Neural cell (in vitro differentiated cells): ENCODE measurements around the gene NCBP2L. TPM values are rescaled to one million over a fixed set of nuclear protein-coding genes. Genes with fewer than 3 reads are reported as not detected.

Source experiments
- H2AFZ ChIP-seq: fragments of 200-600, 300-800 bp; sonication (generic), shearing (Covaris generic); 2 replicates; pipeline ENCODE4 v1.6.0; 2014; ENCODE audit warnings: low read depth, mild to moderate bottlenecking, antibody characterized with exemption, low read length, moderate library complexity
- H3F3A ChIP-seq: fragments of 200-600 bp; shearing (Covaris generic); 2 replicates; pipeline ENCODE4 v1.6.1; 2016; ENCODE audit warnings: mild to moderate bottlenecking, moderate library complexity, mixed read lengths, antibody characterized with exemption, low read length; ENCODE audit not compliant: insufficient read depth, poor library complexity, severe bottlenecking
- H3K27ac ChIP-seq: fragments of 200-600, 300-800 bp; sonication (generic), shearing (Covaris generic); 2 replicates; pipeline ENCODE4 v1.5.1; 2014; ENCODE audit warnings: mild to moderate bottlenecking, low read length, moderate library complexity
- H3K27me3 ChIP-seq: fragments of 300-800, 200-600 bp; sonication (generic), shearing (Covaris generic); 2 replicates; pipeline ENCODE4 v1.6.0; 2014; ENCODE audit warnings: mild to moderate bottlenecking, low read depth, low read length, moderate library complexity; ENCODE audit not compliant: insufficient read depth
- H3K36me3 ChIP-seq: fragments of 300-800, 200-600 bp; sonication (generic), shearing (Covaris generic); 2 replicates; pipeline ENCODE4 v1.5.1; 2014; ENCODE audit warnings: mild to moderate bottlenecking, antibody characterized with exemption, low read length, moderate library complexity; ENCODE audit not compliant: insufficient read depth
- H3K4me2 ChIP-seq: fragments of 300-800, 200-600 bp; sonication (generic), shearing (Covaris generic); 2 replicates; pipeline ENCODE4 v1.6.0; 2014; ENCODE audit warnings: mild to moderate bottlenecking, low read length
- H3K4me3 ChIP-seq: fragments of 300-800, 200-600 bp; sonication (generic), shearing (Covaris generic); 2 replicates; pipeline ENCODE4 v1.5.1; 2014; ENCODE audit warnings: mild to moderate bottlenecking, low read length, moderate library complexity
- H3K79me2 ChIP-seq: fragments of 200-600 bp; shearing (Covaris generic); replicated peaks from 2 replicates; pipeline ENCODE4 v1.6.0; 2014; ENCODE audit warnings: mild to moderate bottlenecking, low read length, moderate library complexity; ENCODE audit not compliant: insufficient read depth
- H3K9ac ChIP-seq: fragments of 300-800, 200-600 bp; sonication (generic), shearing (Covaris generic); 2 replicates; pipeline ENCODE4 v1.6.1; 2016; ENCODE audit warnings: mild to moderate bottlenecking, low read length, mixed read lengths
- H3K9me2 ChIP-seq: fragments of 200-600 bp; shearing (Covaris generic); 2 replicates; pipeline ENCODE4 v1.6.1; 2016; ENCODE audit warnings: mild to moderate bottlenecking, low read length, mixed read lengths; ENCODE audit not compliant: insufficient read depth
- H3K9me3 ChIP-seq: fragments of 200-600, 300-800 bp; sonication (generic), shearing (Covaris generic); 2 replicates; pipeline ENCODE4 v1.6.1; 2016; ENCODE audit warnings: mild to moderate bottlenecking, mixed run types, low read length, moderate library complexity, mixed read lengths
- H4K20me1 ChIP-seq: fragments of 200-600 bp; shearing (Covaris generic); 2 replicates; pipeline ENCODE4 v1.6.1; 2016; ENCODE audit warnings: mild to moderate bottlenecking, mixed run types; ENCODE audit not compliant: insufficient read depth
- CTCF ChIP-seq: fragments of 450-650 bp; IDR thresholded peaks from 2 replicates; pipeline ENCODE4 v1.5.1; 2014; ENCODE audit warnings: antibody characterized with exemption, mild to moderate bottlenecking, moderate library complexity; ENCODE audit not compliant: poor library complexity, severe bottlenecking
- EP300 ChIP-seq: fragments of 450-650 bp; conservative IDR thresholded peaks from 2 replicates; pipeline ENCODE4 v1.6.1; 2014; ENCODE audit warnings: antibody characterized with exemption, mild to moderate bottlenecking, moderate library complexity; ENCODE audit not compliant: poor library complexity, severe bottlenecking
- EZH2 ChIP-seq: fragments of 200-600, 300-800 bp; shearing (Covaris generic), sonication (generic); IDR thresholded peaks from 2 replicates; pipeline ENCODE4 v1.6.1; 2014; ENCODE audit warnings: antibody characterized with exemption, low read length, borderline replicate concordance, mild to moderate bottlenecking; ENCODE audit not compliant: insufficient read depth, poor library complexity, severe bottlenecking
- MXI1 ChIP-seq: fragments of 450-650 bp; conservative IDR thresholded peaks from 2 replicates; pipeline ENCODE4 v1.6.1; 2014; ENCODE audit warnings: antibody characterized with exemption, mild to moderate bottlenecking; ENCODE audit not compliant: poor library complexity, severe bottlenecking
- POLR2AphosphoS5 ChIP-seq: IDR thresholded peaks from 2 replicates; pipeline ENCODE4 v1.6.1; 2012
- RAD21 ChIP-seq: fragments of 450-650 bp; conservative IDR thresholded peaks from 2 replicates; pipeline ENCODE4 v1.6.1; 2014; ENCODE audit warnings: antibody characterized with exemption, mild to moderate bottlenecking, moderate library complexity
- REST ChIP-seq: IDR thresholded peaks from 2 replicates; pipeline ENCODE4 v1.6.1; 2012; ENCODE audit warnings: borderline replicate concordance
- SMC3 ChIP-seq: fragments of 450-650 bp; conservative IDR thresholded peaks from 2 replicates; pipeline ENCODE4 v1.6.1; 2014; ENCODE audit warnings: antibody characterized with exemption, mild to moderate bottlenecking, moderate library complexity; ENCODE audit not compliant: poor library complexity
- TAF1 ChIP-seq: IDR thresholded peaks from 2 replicates; pipeline ENCODE4 v1.6.1; 2012; ENCODE audit warnings: low read depth
- polyA plus RNA-seq: library from polyadenylated mRNA; depleted of rRNA; stranded (reverse); fragments of >200 nt; gene quantifications from 2 replicates; pipeline ENCODE4 v1.2.3, GENCODE V29; 2014

NCBP2L gene
- polyA plus RNA-seq, 1 donor from 2014 or later: not detected

GRCh38 chrX:107733686-107734085 is 43.8 kb upstream of the NCBP2L start:
- no peaks in the 10 kb centered on the region for H3K36me3 ChIP-seq
- no peak overlapping the region for H2AFZ ChIP-seq
- no peaks in the 10 kb centered on the region for H3K79me2 ChIP-seq
- H3K27me3 ChIP-seq: no peaks in the 10 kb centered on the region
- no peaks in the 10 kb centered on the region for H3F3A ChIP-seq
- no peak overlapping the region for H3K4me3 ChIP-seq
- H3K9me3 ChIP-seq: no peaks in the 10 kb centered on the region
- no peak overlapping the region for H3K4me2 ChIP-seq
- no peak overlapping the region for H3K27ac ChIP-seq
- TF ChIP-seq CTCF: no peak
- TF ChIP-seq TAF1: no peak
- TF ChIP-seq REST: no peak
- TF ChIP-seq EZH2: no peak
- no peak for TF ChIP-seq MXI1
- no peak for TF ChIP-seq SMC3
- TF ChIP-seq RAD21: no peak
- TF ChIP-seq EP300: no peak
- no peak for TF ChIP-seq POLR2AphosphoS5
- no peaks in the 10 kb centered on the region for H4K20me1 ChIP-seq
- no peak overlapping the region for H3K9ac ChIP-seq
- no peaks in the 10 kb centered on the region for H3K9me2 ChIP-seq

GRCh38 chrX:107734646-107735045 is 42.9 kb upstream of the NCBP2L start:
- H2AFZ ChIP-seq: no peak overlapping the region
- H4K20me1 ChIP-seq: no peaks in the 10 kb centered on the region
- no peak overlapping the region for H3K4me3 ChIP-seq
- H3K9ac ChIP-seq: no peak overlapping the region
- no peaks in the 10 kb centered on the region for H3K9me3 ChIP-seq
- TF ChIP-seq SMC3: no peak
- TF ChIP-seq MXI1: no peak
- no peak for TF ChIP-seq POLR2AphosphoS5
- no peak for TF ChIP-seq CTCF
- TF ChIP-seq TAF1: no peak
- no peak for TF ChIP-seq REST
- TF ChIP-seq EZH2: no peak
- no peak for TF ChIP-seq RAD21
- no peak for TF ChIP-seq EP300
- H3F3A ChIP-seq: no peaks in the 10 kb centered on the region
- no peak overlapping the region for H3K27ac ChIP-seq
- H3K79me2 ChIP-seq: no peaks in the 10 kb centered on the region
- no peak overlapping the region for H3K4me2 ChIP-seq
- no peaks in the 10 kb centered on the region for H3K27me3 ChIP-seq
- H3K36me3 ChIP-seq: no peaks in the 10 kb centered on the region
- H3K9me2 ChIP-seq: no peaks in the 10 kb centered on the region
